ENCODE data around the gene SEMA6A. TPM values are rescaled to one million over a fixed set of nuclear protein-coding genes. Genes with fewer than 3 reads are reported as not detected.

Gene SEMA6A
- total RNA-seq, 1 donor from 2014 or later, result 17.8 TPM

- intact Hi-C loops (cut with DNase I), result no loop called here
- no peak overlapping the region for H3K27ac ChIP-seq
- TF ChIP-seq CTCF (IDR thresholded peaks at IDR 0.05), result no peak
- no peaks in the 10 kb centered on the region for H3K27me3 ChIP-seq
- no peaks in the 10 kb centered on the region for H3K4me1 ChIP-seq
- H3K4me3 ChIP-seq, result no peak overlapping the region
- H3K9me3 ChIP-seq, result no peaks in the 10 kb centered on the region
- H3K36me3 ChIP-seq, result no peaks in the 10 kb centered on the region
- no peak for DNase-seq (ENCODE audit: low spot score in 2 of 2)
These were observed 87.6 kb downstream of the SEMA6A start for GRCh38 chr5:116487045-116487444.

GRCh38 chr5:116486588-116486987 is 88.0 kb downstream of the SEMA6A start:
- no peak overlapping the region for H3K27ac ChIP-seq
- no peaks in the 10 kb centered on the region for H3K4me1 ChIP-seq
- no peak for DNase-seq (ENCODE audit: low spot score in 2 of 2)
- H3K27me3 ChIP-seq, result no peaks in the 10 kb centered on the region
- TF ChIP-seq CTCF (IDR thresholded peaks at IDR 0.05), result no peak
- intact Hi-C loops (cut with DNase I), result no loop called here
- H3K4me3 ChIP-seq, result no peak overlapping the region
- no peaks in the 10 kb centered on the region for H3K9me3 ChIP-seq
- no peaks in the 10 kb centered on the region for H3K36me3 ChIP-seq

- no peak for TF ChIP-seq CTCF (IDR thresholded peaks at IDR 0.05)
- no peaks in the 10 kb centered on the region for H3K27me3 ChIP-seq
- H3K4me1 ChIP-seq, result no peaks in the 10 kb centered on the region
- intact Hi-C loops (cut with DNase I), result no loop called here
- no peak for DNase-seq (ENCODE audit: low spot score in 2 of 2)
- H3K27ac ChIP-seq, result no peak overlapping the region
- no peaks in the 10 kb centered on the region for H3K9me3 ChIP-seq
- no peak overlapping the region for H3K4me3 ChIP-seq
- no peaks in the 10 kb centered on the region for H3K36me3 ChIP-seq
These were observed 90.0 kb downstream of the SEMA6A start for GRCh38 chr5:116484645-116485044.

- Histone ChIP-seq H3K27me3 (no peaks in the 10 kb centered on the region), H3K4me1 (no peaks in the 10 kb centered on the region), H3K36me3 (peaks cover 0 to 6% of the 10 kb centered on the region in 2 donors), H3K9me3 (no peaks in the 10 kb centered on the region), H3K27ac (no peak overlapping the region), H3K4me3 (no peak overlapping the region)
- TF ChIP-seq CTCF (IDR thresholded peaks at IDR 0.05), result no peak
- no peak for DNase-seq (ENCODE audit: low spot score in 2 of 2)
- intact Hi-C loops (cut with DNase I), result no loop called here
These were observed 92.2 kb downstream of the SEMA6A start for GRCh38 chr5:116482394-116482793.

GRCh38 chr5:116480894-116481510 is 93.6 kb downstream of the SEMA6A start:
- Histone ChIP-seq H3K4me3 (no peak overlapping the region), H3K9me3 (peaks cover 0 to 8% of the 10 kb centered on the region in 2 donors), H3K4me1 (no peaks in the 10 kb centered on the region), H3K27me3 (no peaks in the 10 kb centered on the region), H3K36me3 (peaks cover 0 to 11% of the 10 kb centered on the region in 2 donors), H3K27ac (no peak overlapping the region)
- intact Hi-C loops (cut with DNase I), result no loop called here
- TF ChIP-seq CTCF (IDR thresholded peaks at IDR 0.05), result no peak
- DNase-seq (ENCODE audit: low spot score in 2 of 2), result no peak

Data from ascending aorta (tissue), 2 donors.